HG02840 (cell line): ENCODE results near the gene PACSIN2.
"Not testable (repeated sequence)": the region's sequence is repeated elsewhere in the genome, so short reads cannot be mapped to it uniquely, and the experiment has no call there.

Experiments
- ATAC-seq: cut with Tn5 transposase; IDR thresholded peaks from one replicate; pipeline ENCODE4 v1.9.1; 2021; ENCODE audit warnings: mild to moderate bottlenecking, moderate library complexity, moderate number of reproducible peaks; ENCODE audit not compliant: unreplicated experiment, low FRiP score

Gene PACSIN2

GRCh38 chr22:42932197-42932519, 82.8 kb downstream of the PACSIN2 start:
- ATAC-seq = no peak

GRCh38 chr22:42931421-42932196, 83.3 kb downstream of the PACSIN2 start:
- ATAC-seq = no peak

DNA sequence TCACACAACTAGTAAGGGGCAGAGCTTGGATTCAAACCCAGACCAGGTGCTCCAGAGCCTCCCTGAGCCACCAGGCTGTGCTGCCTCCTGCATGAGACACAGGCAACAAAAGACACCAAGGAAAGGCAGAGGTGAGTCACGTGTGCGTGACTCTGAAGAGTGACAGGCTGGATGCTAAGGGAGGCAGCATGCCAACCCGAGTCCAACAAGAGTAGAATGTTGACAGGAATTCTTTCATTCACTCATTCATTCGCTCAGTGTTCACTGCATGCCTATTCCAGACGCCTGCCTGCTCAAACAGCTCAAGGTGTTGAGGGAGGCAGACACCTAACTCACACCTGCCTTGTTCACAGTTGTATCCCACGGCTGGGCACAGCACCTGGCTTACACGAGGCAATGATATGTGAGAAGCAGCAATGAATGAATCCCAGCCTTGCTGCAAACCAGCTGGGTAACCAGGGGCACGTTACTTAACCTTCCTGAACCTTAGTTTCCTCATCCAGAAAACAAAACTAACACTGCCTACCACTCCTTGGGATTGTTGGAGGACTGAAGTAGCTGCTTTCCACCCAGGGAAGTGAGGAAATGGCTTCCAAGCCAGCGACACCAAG, 84.0 kb downstream of the PACSIN2 start:
- ATAC-seq = no peak

GRCh38 chr22:42929838-42930155, 85.2 kb downstream of the PACSIN2 start:
- ATAC-seq = no peak

DNA sequence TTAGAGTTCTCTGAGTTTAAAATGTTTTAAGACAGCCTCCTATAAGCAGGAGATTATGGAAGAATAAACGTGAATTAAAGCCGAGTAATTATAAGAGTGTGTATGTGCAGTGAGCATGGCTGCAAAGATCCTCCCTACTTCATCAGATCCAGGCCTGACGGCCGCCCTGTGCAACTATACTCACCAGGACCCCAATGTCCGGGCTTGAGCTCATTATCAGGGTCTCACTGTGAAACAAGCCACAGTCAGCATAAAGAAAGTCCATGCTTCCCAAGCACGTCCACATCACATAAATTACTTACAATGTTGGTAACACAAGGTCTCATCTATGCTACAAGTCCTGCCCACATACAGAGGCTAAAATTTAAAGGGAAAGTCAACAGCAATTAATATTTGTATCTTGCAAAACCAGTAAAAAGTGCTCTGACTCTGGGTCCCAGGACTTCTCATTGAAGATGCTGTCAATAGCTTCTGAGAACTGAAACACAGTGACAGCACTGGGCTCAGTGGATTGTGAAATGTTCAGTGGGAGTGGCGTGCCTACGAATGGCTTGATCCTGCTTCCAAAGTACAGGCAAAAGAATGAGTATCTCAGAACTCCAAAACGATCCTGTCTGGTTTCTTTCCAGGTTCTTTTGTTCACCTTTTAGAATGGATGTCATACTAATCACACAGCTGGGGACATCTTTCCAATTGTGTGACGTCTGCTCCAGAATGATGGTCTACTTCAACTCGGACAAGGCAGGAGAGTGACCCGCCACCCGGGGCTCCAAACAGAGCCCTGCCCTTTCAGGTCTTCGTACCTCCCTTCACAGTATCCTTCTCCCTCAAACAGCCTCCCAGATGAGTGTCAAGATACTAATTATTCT, 85.7 kb downstream of the PACSIN2 start:
- ATAC-seq = no peak

- no peak for ATAC-seq
These were observed 87.0 kb downstream of the PACSIN2 start for GRCh38 chr22:42927966-42928365.

DNA sequence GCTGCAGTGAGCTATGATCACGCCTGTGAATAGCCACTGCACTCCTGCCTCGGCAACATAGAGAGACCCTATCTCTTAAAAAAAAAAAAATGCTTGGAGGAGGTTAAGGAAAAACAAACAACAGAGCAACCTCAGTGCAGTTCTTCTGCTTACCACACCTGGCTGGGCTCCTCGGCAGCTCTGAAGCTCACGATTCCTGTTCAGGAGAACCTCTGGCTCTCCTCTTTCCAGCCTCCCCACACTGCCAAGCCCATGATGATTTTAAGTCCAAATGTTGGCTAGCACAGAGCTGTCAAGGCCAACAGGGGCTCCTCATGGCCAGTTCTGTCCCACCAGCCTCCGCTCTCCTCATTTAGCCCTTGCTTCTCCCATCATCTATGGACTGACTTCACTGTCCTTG, 88.2 kb downstream of the PACSIN2 start:
- ATAC-seq = no peak

DNA sequence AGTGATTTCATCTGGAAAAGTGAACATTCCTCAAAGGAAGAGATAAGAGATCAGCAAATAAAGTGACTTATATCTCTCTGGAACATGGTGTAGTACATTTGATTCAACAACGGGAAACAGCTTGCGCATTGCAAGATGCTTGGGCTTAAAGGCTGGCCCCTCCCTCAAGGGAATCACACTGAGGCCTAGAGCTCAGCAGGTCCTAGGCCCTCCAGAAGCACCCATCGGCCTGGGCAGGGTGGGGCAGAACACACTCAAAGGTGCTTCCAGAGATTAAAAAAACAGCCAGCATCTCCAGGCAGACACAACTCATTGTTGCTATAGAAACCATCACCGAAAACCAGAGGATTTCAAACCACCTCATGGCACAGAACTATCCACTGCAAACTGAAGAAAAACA, 88.8 kb downstream of the PACSIN2 start:
- no peak for ATAC-seq

DNA sequence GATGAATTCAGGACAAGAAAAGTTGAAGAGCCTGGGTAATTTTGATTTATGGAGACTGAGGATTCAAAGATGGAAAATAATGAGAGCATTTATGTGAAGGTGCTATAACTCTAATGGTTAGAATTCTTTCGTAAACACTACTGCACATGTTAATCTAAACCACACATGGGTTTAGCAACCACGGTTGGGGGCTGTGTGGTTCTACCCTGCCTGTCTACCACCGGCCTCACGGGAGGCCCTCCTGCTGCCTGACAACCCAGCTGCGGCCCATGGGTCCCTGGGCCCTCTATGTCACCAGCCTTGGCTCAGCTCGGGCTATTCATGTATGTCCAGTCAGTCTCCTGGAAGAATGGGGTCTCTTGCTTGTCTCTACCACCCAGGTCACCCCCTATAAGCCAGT, 89.4 kb downstream of the PACSIN2 start:
- ATAC-seq = no peak

GRCh38 chr22:42925031-42925430, 89.9 kb downstream of the PACSIN2 start:
- not testable (repeated sequence) for ATAC-seq

GRCh38 chr22:42924436-42924835, 90.5 kb downstream of the PACSIN2 start:
- no peak for ATAC-seq

DNA sequence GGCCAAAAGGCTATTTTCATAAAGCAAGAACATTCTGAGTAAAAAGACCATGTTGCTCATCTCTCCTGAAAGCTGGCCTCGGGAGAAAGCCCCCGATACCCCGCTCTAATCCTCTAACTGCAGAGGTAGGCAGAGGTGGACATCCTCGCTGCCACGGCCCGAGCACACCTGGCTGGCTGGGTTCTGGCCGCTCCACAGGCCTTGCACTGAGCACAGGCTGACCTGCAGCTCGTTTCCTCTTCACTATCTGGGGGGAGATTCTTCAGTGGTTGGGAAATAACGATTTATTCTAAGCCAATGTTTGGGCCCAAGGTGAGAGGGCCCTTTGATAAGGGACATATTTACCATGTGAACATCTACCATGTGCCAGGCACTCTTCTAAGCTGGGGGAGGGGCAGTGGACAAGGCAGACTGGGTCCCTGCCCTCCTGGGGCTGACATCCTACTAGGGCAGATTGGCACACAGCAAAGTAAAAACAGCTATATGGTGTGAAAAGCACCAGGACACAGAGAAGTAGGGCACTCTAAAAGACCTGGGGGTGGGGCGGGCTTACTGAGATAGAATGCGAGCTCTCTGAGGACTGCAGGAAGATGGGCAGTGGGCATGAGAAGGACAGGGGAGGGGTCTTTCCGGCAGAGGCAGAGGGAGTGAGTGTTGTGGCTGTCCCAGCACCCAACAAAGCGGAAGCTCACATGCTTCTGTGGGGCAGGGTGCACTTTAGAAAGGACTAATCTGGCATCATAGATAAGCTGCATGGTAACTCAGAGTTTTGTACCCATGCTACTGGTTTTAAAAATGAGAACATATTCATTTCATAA, 92.4 kb downstream of the PACSIN2 start:
- no peak for ATAC-seq

DNA sequence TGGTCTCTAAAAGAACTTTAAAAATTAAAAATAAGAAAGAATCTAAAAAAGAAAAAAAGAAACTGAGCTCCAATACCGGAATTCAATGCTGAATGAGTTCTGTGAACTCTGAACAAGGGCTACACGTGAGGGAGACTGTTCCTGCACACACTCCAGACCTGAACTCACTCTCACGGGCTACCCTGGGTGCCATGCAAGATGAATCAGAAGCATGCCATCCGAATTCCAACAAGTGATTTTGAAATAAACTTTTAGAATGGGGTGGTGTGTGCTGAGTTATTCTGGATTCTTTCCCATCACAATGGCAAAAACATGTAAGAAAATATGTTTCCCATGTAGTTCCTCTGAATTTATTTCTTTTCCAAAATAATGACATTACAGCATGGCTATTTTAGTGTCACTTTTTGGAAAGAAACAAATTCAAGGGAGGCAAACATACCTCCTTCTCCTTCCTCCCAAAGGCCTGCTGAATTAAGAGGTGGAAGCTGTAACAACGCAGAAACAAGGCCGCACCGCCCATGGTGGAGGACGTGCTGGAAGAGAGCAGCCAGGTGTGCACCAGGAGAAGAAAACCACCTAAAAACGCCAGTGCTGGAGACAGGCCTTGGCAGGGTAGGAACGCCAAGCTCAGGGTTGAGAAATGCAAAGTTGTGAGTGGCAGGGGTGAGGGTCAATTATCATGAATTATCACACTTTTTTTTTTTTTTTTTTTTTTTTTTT, 94.7 kb downstream of the PACSIN2 start:
- ATAC-seq = no peak

GRCh38 chr22:42919199-42919598, 95.8 kb downstream of the PACSIN2 start:
- no peak for ATAC-seq

DNA sequence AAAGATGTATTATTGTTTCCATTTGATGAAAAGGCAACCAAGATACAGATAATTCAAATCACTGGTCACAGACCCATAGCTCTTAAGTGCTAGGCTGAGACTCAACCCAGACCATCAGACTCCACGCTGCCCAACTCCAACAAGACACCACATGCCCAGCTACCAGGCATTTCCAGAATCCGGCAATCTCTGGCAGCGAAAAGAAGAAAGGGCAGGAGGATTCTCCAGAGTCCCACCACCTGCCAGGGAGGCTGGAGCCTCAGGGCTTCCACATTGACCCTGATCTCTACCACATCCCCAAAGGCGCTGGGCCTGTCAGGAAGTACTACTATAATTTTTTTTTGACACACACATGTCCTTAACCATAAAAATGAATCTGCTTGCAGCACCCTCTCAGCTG, 96.4 kb downstream of the PACSIN2 start:
- no peak for ATAC-seq

DNA sequence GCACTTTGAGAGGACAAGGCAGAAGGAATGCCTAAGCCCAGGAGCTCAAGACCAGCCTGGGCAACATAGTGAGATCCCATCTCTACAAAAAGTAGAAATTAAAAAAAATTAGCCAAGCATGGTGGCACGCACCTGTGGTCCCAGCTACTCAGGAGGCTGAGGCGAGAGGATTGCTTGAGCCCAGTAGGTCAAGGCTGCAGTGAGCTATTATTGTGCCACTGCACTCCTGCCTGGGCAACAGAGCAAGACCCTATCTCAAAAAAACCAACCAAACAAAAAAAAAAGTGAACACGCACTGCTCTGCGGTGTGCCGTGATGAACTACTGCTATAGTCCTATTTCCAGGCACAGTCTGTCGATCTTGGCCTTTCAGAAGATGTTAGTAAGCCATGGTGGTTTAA, 97.6 kb downstream of the PACSIN2 start:
- not testable (repeated sequence) for ATAC-seq

- no peak for ATAC-seq
These were observed 98.8 kb downstream of the PACSIN2 start for GRCh38 chr22:42915980-42916765.

DNA sequence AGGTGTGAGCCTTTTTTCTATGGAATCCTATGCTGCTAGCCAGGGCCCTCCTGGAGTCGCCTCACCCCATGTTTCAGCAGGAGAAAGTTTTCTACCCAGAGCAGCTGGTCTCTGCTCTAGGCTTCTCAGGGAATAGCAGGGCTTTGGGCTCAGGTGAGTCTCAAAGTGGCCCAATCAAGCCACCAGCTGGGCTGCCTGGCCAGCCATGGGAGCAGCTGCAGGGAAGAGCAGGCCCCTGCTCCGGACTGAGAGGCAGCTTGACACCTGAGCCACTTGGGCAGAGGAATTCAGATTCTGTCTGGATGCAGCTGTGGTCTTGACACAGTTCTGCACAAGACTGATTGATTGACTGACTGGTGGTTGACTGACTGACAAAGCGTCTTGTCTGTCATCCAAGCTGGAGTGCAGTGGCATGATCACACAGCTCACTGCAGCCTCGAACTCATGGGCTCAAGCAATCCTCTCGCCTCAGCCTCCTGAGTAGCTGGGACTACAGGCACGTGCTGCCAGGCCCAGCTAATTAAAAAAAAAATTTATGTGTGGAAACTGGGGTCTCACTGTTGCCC, 100.4 kb downstream of the PACSIN2 start:
- no peak for ATAC-seq

DNA sequence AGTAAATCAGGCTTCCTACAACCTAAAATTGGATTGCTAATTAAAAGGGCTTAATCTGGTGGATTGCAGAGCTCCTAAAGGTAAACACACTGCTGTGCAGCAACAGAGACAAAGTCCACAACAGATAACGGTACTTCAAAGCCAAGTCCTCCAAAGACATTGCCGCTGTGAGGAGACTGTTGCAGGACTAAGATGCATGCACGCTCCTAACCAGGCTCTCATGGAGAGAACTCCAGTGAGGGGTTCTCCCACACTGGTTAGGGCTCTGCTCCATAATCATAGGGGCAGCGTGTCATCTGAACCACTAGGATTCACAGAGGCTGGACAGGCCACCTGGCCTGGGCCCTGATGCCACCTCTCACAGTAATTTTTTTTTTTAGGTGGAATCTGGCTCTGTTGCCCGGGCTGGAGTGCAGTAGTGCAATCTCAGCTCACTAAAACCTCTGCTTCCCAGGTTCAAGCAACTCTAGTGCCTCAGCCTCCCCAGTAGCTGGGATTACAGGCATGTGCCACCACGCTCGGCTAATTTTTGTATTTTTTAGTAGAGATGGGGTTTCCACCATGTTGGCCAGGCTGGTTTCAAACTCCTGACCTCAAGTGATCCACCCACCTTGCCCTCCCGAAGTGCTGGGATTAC, 101.0 kb downstream of the PACSIN2 start:
- no peak for ATAC-seq
